IPS-NIHi11 (cell line): ENCODE data around the gene AASDHPPT.

Experiments used
- DNase-seq: peaks from one replicate; pipeline ENCODE4 v3.0.0; 2012; ENCODE audit warnings: mixed read lengths, low spot score

The AASDHPPT gene

GRCh38 chr11:106086135-106086534, 8.7 kb downstream of the AASDHPPT start:
- DNase-seq: no peak

GRCh38 chr11:106086850-106087249, 9.4 kb downstream of the AASDHPPT start:
- no peak for DNase-seq

- peak; percentile 16 for DNase-seq
Measured at GRCh38 chr11:106087815-106088435, 10.5 kb downstream of the AASDHPPT start.

GRCh38 chr11:106088896-106089295, 11.4 kb downstream of the AASDHPPT start:
- DNase-seq: no peak

- DNase-seq: no peak
Measured at GRCh38 chr11:106091480-106092123, 14.1 kb downstream of the AASDHPPT start.

- DNase-seq: no peak
Measured at GRCh38 chr11:106092446-106092845, 15.0 kb downstream of the AASDHPPT start.

- DNase-seq: no peak
Measured at GRCh38 chr11:106098893-106099553, 21.6 kb downstream of the AASDHPPT start.

GRCh38 chr11:106101370-106101769, 23.9 kb downstream of the AASDHPPT start:
- DNase-seq: no peak

GRCh38 chr11:106101819-106102218, 24.4 kb downstream of the AASDHPPT start:
- no peak for DNase-seq

- no peak for DNase-seq
Measured at GRCh38 chr11:106105986-106106385, 28.5 kb downstream of the AASDHPPT start.

- DNase-seq: no peak
Measured at GRCh38 chr11:106121570-106122320, 44.3 kb downstream of the AASDHPPT start.

GRCh38 chr11:106127604-106128003, 50.1 kb downstream of the AASDHPPT start:
- DNase-seq: no peak

- DNase-seq: no peak
Measured at GRCh38 chr11:106128740-106129139, 51.3 kb downstream of the AASDHPPT start.

- no peak for DNase-seq
Measured at GRCh38 chr11:106131998-106132397, 54.5 kb downstream of the AASDHPPT start.

- DNase-seq: no peak
Measured at GRCh38 chr11:106132582-106133354, 55.3 kb downstream of the AASDHPPT start.

- no peak for DNase-seq
Measured at GRCh38 chr11:106133529-106133928, 56.1 kb downstream of the AASDHPPT start.

GRCh38 chr11:106137061-106137460, 59.6 kb downstream of the AASDHPPT start:
- no peak for DNase-seq

- DNase-seq: no peak
Measured at GRCh38 chr11:106137758-106138157, 60.3 kb downstream of the AASDHPPT start.
